SKM-1 treated with dmso at 0.1 percent for 144 hours (cell line): Measurements from ENCODE around the gene IL18BP.

Experiments
- DNase-seq: peaks from one replicate; lab custom pipeline; 2025; ENCODE audit not compliant: unreplicated experiment; lab: John Stamatoyannopoulos, UW

Gene IL18BP

GRCh38 chr11:72010529-72011233, 12.0 kb downstream of the IL18BP start:
- DNase-seq = no peak

- DNase-seq = no peak
Observed at GRCh38 chr11:72012091-72012630, 13.5 kb downstream of the IL18BP start.

- no peak for DNase-seq
Observed at GRCh38 chr11:72012897-72013721, 14.4 kb downstream of the IL18BP start.

GRCh38 chr11:72013765-72014711, 15.3 kb downstream of the IL18BP start:
- DNase-seq = no peak

GRCh38 chr11:72014761-72015320, 16.1 kb downstream of the IL18BP start:
- DNase-seq = no peak

- no peak for DNase-seq
Observed at GRCh38 chr11:72015511-72016061, 16.9 kb downstream of the IL18BP start.

- DNase-seq = no peak
Observed at GRCh38 chr11:72018171-72018570, 19.5 kb downstream of the IL18BP start.

GRCh38 chr11:72023335-72023734, 24.6 kb downstream of the IL18BP start:
- no peak for DNase-seq

- DNase-seq = no peak
Observed at GRCh38 chr11:72024069-72024754, 25.5 kb downstream of the IL18BP start.

GRCh38 chr11:72026090-72026489, 27.4 kb downstream of the IL18BP start:
- no peak for DNase-seq

- no peak for DNase-seq
Observed at GRCh38 chr11:72030472-72031045, 31.9 kb downstream of the IL18BP start.

- DNase-seq = no peak
Observed at GRCh38 chr11:72036687-72037086, 38.0 kb downstream of the IL18BP start.

GRCh38 chr11:72037554-72038311, 39.0 kb downstream of the IL18BP start:
- DNase-seq = no peak

- DNase-seq = no peak
Observed at GRCh38 chr11:72038491-72038890, 39.8 kb downstream of the IL18BP start.

GRCh38 chr11:72039031-72039855, 40.5 kb downstream of the IL18BP start:
- DNase-seq = no peak

- DNase-seq = no peak
Observed at GRCh38 chr11:72039856-72040401, 41.2 kb downstream of the IL18BP start.

- DNase-seq = no peak
Observed at GRCh38 chr11:72040491-72041363, 42.0 kb downstream of the IL18BP start.
